Spleen (tissue), 11 donors: ENCODE data around the gene SGPL1. TPM values are rescaled to one million over a fixed set of nuclear protein-coding genes. Genes with fewer than 3 reads are reported as not detected.

ENCODE experiments used
- DNase-seq: peaks from one replicate; pipeline ENCODE4 v3.0.0-alpha.2; 2020
- H3K27ac ChIP-seq, 8 donors: fragments of 200-600 bp; sonication (generic) in 7 of 8; 1 replicate in 4 of 8; 2 replicates in 4 of 8; pipeline versions ENCODE4 v1.5.0 to v1.8.0; 2016 to 2021; ENCODE audit warnings: inconsistent platforms in 4 of 8, mild to moderate bottlenecking in 4 of 8, moderate library complexity in 1 of 8
- H3K27me3 ChIP-seq, 7 donors: fragments of 200-600 bp; sonication (generic) in 6 of 7; replicated peaks in 1 of 7; 1 replicate in 4 of 7; 2 replicates in 3 of 7; pipeline versions ENCODE4 v1.5.0 to v1.8.0; 2016 to 2021; ENCODE audit warnings: inconsistent platforms in 3 of 7, mild to moderate bottlenecking in 1 of 7
- H3K36me3 ChIP-seq, 6 donors: fragments of 200-600 bp; sonication (generic) in 5 of 6; 1 replicate in 4 of 6; 2 replicates in 2 of 6; pipeline versions ENCODE4 v1.5.0 to v1.8.0; 2016 to 2021; ENCODE audit warnings: inconsistent platforms in 2 of 6
- H3K4me1 ChIP-seq, 6 donors: fragments of 200-600 bp; sonication (generic) in 5 of 6; 1 replicate in 3 of 6; 2 replicates in 3 of 6; pipeline versions ENCODE4 v1.5.0 to v1.8.0; 2016 to 2021; ENCODE audit warnings: inconsistent platforms in 3 of 6
- H3K4me3 ChIP-seq, 8 donors: fragments of 200-600 bp; sonication (generic) in 7 of 8; 1 replicate in 4 of 8; 2 replicates in 4 of 8; pipeline versions ENCODE4 v1.5.0 to v1.8.0; 2016 to 2021; ENCODE audit warnings: inconsistent platforms in 4 of 8, mild to moderate bottlenecking in 4 of 8, moderate library complexity in 2 of 8
- H3K9me3 ChIP-seq, 8 donors: fragments of 200-600 bp; sonication (generic) in 7 of 8; 1 replicate in 4 of 8; 2 replicates in 4 of 8; pipeline versions ENCODE4 v1.5.0 to v1.8.0; 2016 to 2021; ENCODE audit warnings: inconsistent platforms in 4 of 8
- CTCF ChIP-seq, 11 experiments: fragments of 200-600 bp in 7 of 11; fragments of 450-650 bp in 4 of 11; sonication (generic) in 4 of 11; IDR thresholded peaks in 8 of 11; conservative IDR thresholded peaks in 3 of 11; 1 replicate in 7 of 11; 2 replicates in 4 of 11; pipeline versions ENCODE4 v1.4.0 to v1.8.0; 2016 to 2021; ENCODE audit warnings: antibody characterized with exemption in 11 of 11, inconsistent platforms in 4 of 11, mild to moderate bottlenecking in 1 of 11
- POLR2A ChIP-seq, 3 donors: fragments of 450-650 bp; IDR thresholded peaks; one replicate each; pipeline ENCODE4 v1.5.1; 2017; ENCODE audit warnings: antibody characterized with exemption in 3 of 3, mild to moderate bottlenecking in 1 of 3
- POLR2AphosphoS5 ChIP-seq, 3 donors: sonication (generic); formaldehyde crosslinking; IDR thresholded peaks; one replicate each; pipeline ENCODE4 v1.5.1; 2017; ENCODE audit warnings: antibody characterized with exemption in 3 of 3
- WGBS, 5 donors: extraction: QIAGEN DNeasy Blood & Tissue Kit in 3 of 5; methylation state at CpG; one replicate each; pipeline versions ENCODE4 v1.1.5 to v1.1.7; 2013 to 2018; 5-methylcytosine and 5-hydroxymethylcytosine counted together
- intact Hi-C: fragments of 100-400 bp; cut with DNase I; formaldehyde crosslinking; loops from one replicate; pipeline ENCODE4 v1.15.0; 2023; ENCODE audit warnings: low total_unique reads
- polyA plus RNA-seq, 3 donors: library from polyadenylated mRNA; stranded (reverse); fragments of 200-250 nt; gene quantifications; one replicate each; pipeline ENCODE4 v1.2.1, GENCODE V29; 2013
- total RNA-seq, 7 donors: library from RNA; depleted of rRNA in 3 of 7; stranded (reverse); fragments of >200 nt in 3 of 7; fragmentation: NEBNext Ultra II Directional in 4 of 7; extraction: Animal tissue kit (Norgen Biotek cat#: 25700) in 4 of 7; gene quantifications; one replicate each; pipeline versions ENCODE4 v1.1.0 to v1.2.1, GENCODE V29; 2016 to 2021
- donor health status: healthy with polysubstance abuse.
- donor health status: DM: no; HTN: no; CAD: no; lungs with moderate emphysema.
- donor health status: DM: no; HTN: no; CAD: no.
- donor health status: Bipolar disorder and iron deficiency.
- donor health status: healthy.
- donor health status: DM: no; HTN: no; CAD: no.
- donor health status: DM: yes; HTN: yes; CAD: no.

Gene SGPL1
- total and polyA plus RNA-seq, 10 donors, result 6.8 to 75.1 (median 60.7) TPM

- Histone ChIP-seq H3K27ac (peak overlapping the region in 2 of 8 donors; percentile 33 to 92), H3K36me3 (peaks cover 0 to 45% (median 9%) of the 10 kb centered on the region in 6 donors), H3K27me3 (no peaks in the 10 kb centered on the region), H3K9me3 (no peaks in the 10 kb centered on the region), H3K4me1 (peaks cover 9 to 32% (median 20%) of the 10 kb centered on the region in 6 donors), H3K4me3 (no peak overlapping the region)
- intact Hi-C loops, result loop anchor here (10.0 kb wide), 1 partner anchor 421 kb away; no protein-coding TSS in a partner anchor
- WGBS, 5 donors, result 57 to 81% (median 74%) methylated on average over 18 of the region's 18 CpGs
- TF ChIP-seq CTCF (IDR thresholded peaks at IDR 0.05 in 8 of 11, conservative IDR thresholded peaks at IDR 0.05 in 3 of 11) (no peak), POLR2A (IDR thresholded peaks at IDR 0.05) (no peak), POLR2AphosphoS5 (IDR thresholded peaks at IDR 0.05) (no peak)
- DNase-seq, result no peak
Observed at GRCh38 chr10:70885931-70886903, 70.5 kb downstream of the SGPL1 start.

- peaks cover 0 to 37% (median 9%) of the 10 kb centered on the region in 6 donors for H3K36me3 ChIP-seq
- peaks cover 9 to 32% (median 20%) of the 10 kb centered on the region in 6 donors for H3K4me1 ChIP-seq
- H3K4me3 ChIP-seq, result peak overlapping the region; percentile 62 to 85 (median 76)
- WGBS, 5 donors, result 83 to 85% (median 84%) methylated on average over 12 of the region's 12 CpGs
- TF ChIP-seq CTCF (IDR thresholded peaks at IDR 0.05 in 8 of 11, conservative IDR thresholded peaks at IDR 0.05 in 3 of 11) (no peak), POLR2AphosphoS5 (IDR thresholded peaks at IDR 0.05) (no peak), POLR2A (IDR thresholded peaks at IDR 0.05) (no peak)
- H3K27me3 ChIP-seq, result no peaks in the 10 kb centered on the region
- H3K27ac ChIP-seq, result peak overlapping the region; percentile 79 to 92 (median 88)
- DNase-seq, result no peak
- no peaks in the 10 kb centered on the region for H3K9me3 ChIP-seq
- intact Hi-C loops, result loop anchor here (10.0 kb wide), 1 partner anchor 422 kb away; no protein-coding TSS in a partner anchor
Observed at GRCh38 chr10:70886921-70887665, 71.3 kb downstream of the SGPL1 start.

- Histone ChIP-seq H3K27me3 (no peaks in the 10 kb centered on the region), H3K4me3 (peak within 1 kb of the TSS; percentile 62 to 85 (median 76)), H3K9me3 (no peaks in the 10 kb centered on the region), H3K36me3 (peaks cover 0 to 29% (median 7%) of the 10 kb centered on the region in 6 donors), H3K4me1 (peaks cover 9 to 32% (median 20%) of the 10 kb centered on the region in 6 donors), H3K27ac (peak within 1 kb of the TSS; percentile 79 to 92 (median 88))
- DNase-seq, result peak; percentile 94
- whole genome bisulfite sequencing, 5 donors, result 0 to 2% (median 1%) methylated on average over 11 to 85 of the region's 85 CpGs
- intact Hi-C loops, result loop anchor here (10.0 kb wide), 1 partner anchor 423 kb away; no protein-coding TSS in a partner anchor
- TF ChIP-seq POLR2A (IDR thresholded peaks at IDR 0.05) (peak in 1 of 3 donors; percentile 56), POLR2AphosphoS5 (IDR thresholded peaks at IDR 0.05) (peak; percentile 78 to 86 (median 85)), CTCF (IDR thresholded peaks at IDR 0.05 in 8 of 11, conservative IDR thresholded peaks at IDR 0.05 in 3 of 11) (no peak)
Observed at GRCh38 chr10:70887804-70888800, 72.4 kb downstream of the SGPL1 start, which contains the start of gene PCBD1. TSS of gene PCBD1 (minus strand) at chr10:70888565. CDS start at chr10:70888533, 32 bp downstream.
